IPS DF 6.9 (cell line): Measurements from ENCODE around the gene TEPSIN.

ENCODE experiments used
- DNase-seq: peaks from one replicate; pipeline ENCODE4 v3.0.0-alpha.2; 2013; ENCODE audit warnings: low read depth, low spot score
- H3K27ac ChIP-seq: one replicate; pipeline ENCODE4 v1.5.1; 2013; ENCODE audit warnings: low read length, control low read depth
- H3K27me3 ChIP-seq: 2 replicates; pipeline ENCODE4 v1.6.1; 2013; ENCODE audit warnings: mild to moderate bottlenecking, low read length; ENCODE audit not compliant: control insufficient read depth, insufficient read depth
- H3K36me3 ChIP-seq: 2 replicates; pipeline ENCODE4 v1.6.1; 2013; ENCODE audit warnings: low read length; ENCODE audit not compliant: control insufficient read depth, insufficient read depth
- H3K4me1 ChIP-seq: 2 replicates; pipeline ENCODE4 v1.6.1; 2013; ENCODE audit warnings: low read length; ENCODE audit not compliant: control insufficient read depth, insufficient read depth
- H3K4me3 ChIP-seq: 2 replicates; pipeline ENCODE4 v1.5.1; 2013; ENCODE audit warnings: mild to moderate bottlenecking, low read length
- H3K9me3 ChIP-seq: 2 replicates; pipeline ENCODE4 v1.6.1; 2013; ENCODE audit warnings: low read length, inconsistent platforms; ENCODE audit not compliant: control insufficient read depth, insufficient read depth
- WGBS: extraction: QIAGEN DNeasy Blood & Tissue Kit; methylation state at CpG from one replicate; pipeline ENCODE4 v1.1.7; 2013; ENCODE audit warnings: mixed read lengths, missing lambda C conversion rate; ENCODE audit not compliant: insufficient read length, insufficient coverage; 5-methylcytosine and 5-hydroxymethylcytosine counted together

The TEPSIN gene

GRCh38 chr17:81238815-81239713 lies at the start of gene TEPSIN, which contains the start of gene NDUFAF8:
TEPSIN (minus strand) TSS chr17:81239055; CDS start chr17:81239033, 22 bp downstream.
NDUFAF8 (plus strand) TSS chr17:81239318; CDS start chr17:81239364, 46 bp downstream.
- peak within 1 kb of the TSS; percentile 98 for H3K4me3 ChIP-seq
- no peaks in the 10 kb centered on the region for H3K9me3 ChIP-seq
- WGBS, result no CpG with 5 or more reads among the region's 100 CpGs
- no peak within 1 kb of the TSS for H3K27ac ChIP-seq
- peaks cover 7% of the 10 kb centered on the region for H3K4me1 ChIP-seq
- DNase-seq, result peak; percentile 92
- H3K27me3 ChIP-seq, result no peaks in the 10 kb centered on the region
- H3K36me3 ChIP-seq, result 0 out of 2 replicates have a peak, but pooled peaks cover 4% of the 10 kb centered on the region

GRCh38 chr17:81287741-81288430 lies 49.0 kb upstream of the TEPSIN start:
- no peak overlapping the region for H3K4me3 ChIP-seq
- H3K36me3 ChIP-seq, result 0 out of 2 replicates have a peak, but pooled peaks cover 4% of the 10 kb centered on the region
- no peak for DNase-seq
- no peaks in the 10 kb centered on the region for H3K4me1 ChIP-seq
- no peak overlapping the region for H3K27ac ChIP-seq
- H3K27me3 ChIP-seq, result no peaks in the 10 kb centered on the region
- WGBS, result no CpG with 5 or more reads among the region's 16 CpGs
- H3K9me3 ChIP-seq, result no peaks in the 10 kb centered on the region

GRCh38 chr17:81287152-81287551 lies 48.3 kb upstream of the TEPSIN start:
- DNase-seq, result no peak
- Histone ChIP-seq H3K36me3 (peaks cover 4% of the 10 kb centered on the region; the same call in 1 of the 2 replicates), H3K4me3 (no peak overlapping the region)

GRCh38 chr17:81286491-81287145 lies 47.8 kb upstream of the TEPSIN start:
- no peak for DNase-seq
- Histone ChIP-seq H3K27ac (no peak overlapping the region), H3K4me3 (no peak overlapping the region), H3K9me3 (no peaks in the 10 kb centered on the region), H3K36me3 (peaks cover 7% of the 10 kb centered on the region; the same call in 1 of the 2 replicates), H3K27me3 (no peaks in the 10 kb centered on the region), H3K4me1 (no peaks in the 10 kb centered on the region)
- no CpG with 5 or more reads among the region's 23 CpGs for WGBS

More at GRCh38 chr17:81287152-81287551, 48.3 kb upstream of the TEPSIN start:
- Histone ChIP-seq H3K27me3 (no peaks in the 10 kb centered on the region), H3K4me1 (no peaks in the 10 kb centered on the region), H3K9me3 (no peaks in the 10 kb centered on the region), H3K27ac (no peak overlapping the region)
- WGBS, result no CpG with 5 or more reads among the region's 21 CpGs

- Histone ChIP-seq H3K9me3 (no peaks in the 10 kb centered on the region), H3K27ac (no peak overlapping the region), H3K4me1 (no peaks in the 10 kb centered on the region), H3K4me3 (no peak overlapping the region), H3K27me3 (no peaks in the 10 kb centered on the region), H3K36me3 (peaks cover 7% of the 10 kb centered on the region; the same call in 1 of the 2 replicates)
- WGBS, result no CpG with 5 or more reads among the region's 12 CpGs
- no peak for DNase-seq
Measured at GRCh38 chr17:81285894-81286293, 47.0 kb upstream of the TEPSIN start.

- H3K27ac ChIP-seq, result no peak overlapping the region
- no peaks in the 10 kb centered on the region for H3K4me1 ChIP-seq
- WGBS, result no CpG with 5 or more reads among the region's 37 CpGs
- no peak for DNase-seq
- no peaks in the 10 kb centered on the region for H3K27me3 ChIP-seq
- H3K36me3 ChIP-seq, result peaks cover 7% of the 10 kb centered on the region; the same call in 1 of the 2 replicates
- no peaks in the 10 kb centered on the region for H3K9me3 ChIP-seq
- no peak overlapping the region for H3K4me3 ChIP-seq
Measured at GRCh38 chr17:81285179-81285878, 46.5 kb upstream of the TEPSIN start.

GRCh38 chr17:81282876-81283275 lies 44.0 kb upstream of the TEPSIN start:
- Histone ChIP-seq H3K9me3 (no peaks in the 10 kb centered on the region), H3K36me3 (peaks cover 7% of the 10 kb centered on the region; the same call in 1 of the 2 replicates), H3K4me3 (no peak overlapping the region), H3K27me3 (no peaks in the 10 kb centered on the region), H3K27ac (no peak overlapping the region), H3K4me1 (no peaks in the 10 kb centered on the region)
- no CpG with 5 or more reads among the region's 16 CpGs for whole genome bisulfite sequencing
- DNase-seq, result no peak

GRCh38 chr17:81282141-81282540 lies 43.3 kb upstream of the TEPSIN start:
- no peak for DNase-seq
- H3K36me3 ChIP-seq, result peaks cover 7% of the 10 kb centered on the region; the same call in 1 of the 2 replicates
- H3K4me3 ChIP-seq, result no peak overlapping the region
- H3K27ac ChIP-seq, result no peak overlapping the region
- no peaks in the 10 kb centered on the region for H3K9me3 ChIP-seq
- WGBS, result no CpG with 5 or more reads among the region's 33 CpGs
- no peaks in the 10 kb centered on the region for H3K27me3 ChIP-seq
- no peaks in the 10 kb centered on the region for H3K4me1 ChIP-seq

- no peaks in the 10 kb centered on the region for H3K4me1 ChIP-seq
- DNase-seq, result no peak
- no peaks in the 10 kb centered on the region for H3K27me3 ChIP-seq
- no peaks in the 10 kb centered on the region for H3K9me3 ChIP-seq
- no peak overlapping the region for H3K4me3 ChIP-seq
- H3K36me3 ChIP-seq, result peaks cover 10% of the 10 kb centered on the region; the same call in 1 of the 2 replicates
- no peak overlapping the region for H3K27ac ChIP-seq
- WGBS, result no CpG with 5 or more reads among the region's 24 CpGs
Measured at GRCh38 chr17:81280571-81280970, 41.7 kb upstream of the TEPSIN start.
